ENCODE results near the gene BRSK1. TPM values are rescaled to one million over a fixed set of nuclear protein-coding genes. Genes with fewer than 3 reads are reported as not detected.

The BRSK1 gene
- total and polyA plus RNA-seq, 5 donors from 2014 or later, result 1.5 TPM; not detected in 4

GRCh38 chr19:55341595-55342531 lies 58.1 kb downstream of the BRSK1 start:
- DNase-seq, result no peak
- H3K27ac ChIP-seq (ENCODE audit: insufficient read depth, low read length, poor library complexity, severe bottlenecking), result no peak overlapping the region
- H3K4me1 ChIP-seq (ENCODE audit: control insufficient read depth, insufficient read depth, low read length, poor library complexity, severe bottlenecking), result peaks cover 27% of the 10 kb centered on the region
- Mint-ChIP-seq H3K27me3 (peaks cover 24% of the 10 kb centered on the region), H3K4me1 (peaks cover 5 to 28% (median 14%) of the 10 kb centered on the region in 4 donors), H3K36me3 (peaks cover 11% of the 10 kb centered on the region), H3K4me3 (peak overlapping the region; percentile 71 to 85 (median 78)), H3K9me3 (peaks cover 0 to 1% (median 0%) of the 10 kb centered on the region in 7 donors), H3K27ac (peak overlapping the region in 1 of 3 donors; percentile 59)
- H3K27me3 ChIP-seq (ENCODE audit: control insufficient read depth, insufficient read depth, low read length), result no peaks in the 10 kb centered on the region
- H3K4me3 ChIP-seq (ENCODE audit: low read depth, low read length), result no peak overlapping the region
- H3K36me3 ChIP-seq (ENCODE audit: control insufficient read depth, insufficient read depth, low read length), result no peaks in the 10 kb centered on the region
- no peaks in the 10 kb centered on the region for H3K9me3 ChIP-seq (ENCODE audit: control insufficient read depth in 2 of 2, low read length in 2 of 2)
- ATAC-seq (ENCODE audit: low read depth in 2 of 2), result no peak

- Mint-ChIP-seq H3K4me3 (no peak overlapping the region), H3K4me1 (peaks cover 0 to 19% (median 7%) of the 10 kb centered on the region in 4 donors), H3K27ac (no peak overlapping the region), H3K36me3 (peaks cover 11% of the 10 kb centered on the region), H3K27me3 (peaks cover 8% of the 10 kb centered on the region), H3K9me3 (peaks cover 0 to 2% (median 0%) of the 10 kb centered on the region in 7 donors)
- no peak overlapping the region for H3K4me3 ChIP-seq (ENCODE audit: low read depth, low read length)
- no peaks in the 10 kb centered on the region for H3K36me3 ChIP-seq (ENCODE audit: control insufficient read depth, insufficient read depth, low read length)
- DNase-seq (no peak), ATAC-seq (ENCODE audit: low read depth in 2 of 2) (no peak)
- H3K9me3 ChIP-seq (ENCODE audit: control insufficient read depth in 2 of 2, low read length in 2 of 2), result no peaks in the 10 kb centered on the region
- peaks cover 15% of the 10 kb centered on the region for H3K4me1 ChIP-seq (ENCODE audit: control insufficient read depth, insufficient read depth, low read length, poor library complexity, severe bottlenecking)
- no peak overlapping the region for H3K27ac ChIP-seq (ENCODE audit: insufficient read depth, low read length, poor library complexity, severe bottlenecking)
- no peaks in the 10 kb centered on the region for H3K27me3 ChIP-seq (ENCODE audit: control insufficient read depth, insufficient read depth, low read length)
Measured at GRCh38 chr19:55344444-55344843, 60.6 kb downstream of the BRSK1 start.

DNA sequence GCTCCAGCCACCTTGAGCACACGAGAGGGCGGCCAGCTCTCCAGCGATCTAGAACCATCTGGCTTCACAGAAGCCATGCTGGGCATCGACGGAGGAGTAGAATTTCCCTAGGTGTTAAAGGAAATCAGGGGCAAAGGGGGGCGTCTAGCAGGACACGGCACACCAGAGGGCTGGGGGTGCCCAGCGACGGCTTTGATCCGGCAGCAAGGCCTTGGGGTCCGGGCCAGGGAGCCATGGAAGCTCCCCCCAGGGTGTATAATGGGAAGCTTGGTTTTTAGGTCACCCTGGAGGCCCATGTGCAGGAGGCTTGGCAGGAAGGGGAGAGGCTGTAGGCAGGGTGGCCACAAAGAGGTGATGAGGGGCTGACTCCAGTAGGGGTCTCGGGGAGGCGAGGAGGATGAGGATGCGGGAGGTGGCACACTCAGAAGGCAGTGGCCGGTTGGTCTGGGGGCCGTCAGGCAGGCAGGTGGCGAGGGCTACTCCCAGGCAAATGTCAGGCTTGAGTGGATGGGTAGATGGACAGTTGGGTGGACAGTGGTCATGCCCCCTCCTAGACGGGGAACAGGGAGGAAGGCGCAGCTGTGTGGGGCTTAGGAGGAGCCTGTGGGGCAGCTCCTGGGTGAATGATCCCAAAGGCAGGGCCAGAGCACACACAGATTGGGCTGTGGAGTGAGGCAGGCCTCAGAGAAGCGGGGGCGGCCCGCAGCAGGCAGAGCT lies 61.5 kb downstream of the BRSK1 start:
- H3K4me3 Mint-ChIP-seq, result no peak overlapping the region
- Histone ChIP-seq H3K27me3 (ENCODE audit: control insufficient read depth, insufficient read depth, low read length) (no peaks in the 10 kb centered on the region), H3K9me3 (ENCODE audit: control insufficient read depth in 2 of 2, low read length in 2 of 2) (no peaks in the 10 kb centered on the region), H3K4me1 (ENCODE audit: control insufficient read depth, insufficient read depth, low read length, poor library complexity, severe bottlenecking) (peaks cover 12% of the 10 kb centered on the region), H3K4me3 (ENCODE audit: low read depth, low read length) (no peak overlapping the region), H3K36me3 (ENCODE audit: control insufficient read depth, insufficient read depth, low read length) (no peaks in the 10 kb centered on the region), H3K27ac (ENCODE audit: insufficient read depth, low read length, poor library complexity, severe bottlenecking) (no peak overlapping the region)
- H3K9me3 Mint-ChIP-seq, result peaks cover 0 to 2% (median 0%) of the 10 kb centered on the region in 7 donors
- peaks cover 4% of the 10 kb centered on the region for H3K27me3 Mint-ChIP-seq
- H3K27ac Mint-ChIP-seq, result no peak overlapping the region
- peaks cover 11% of the 10 kb centered on the region for H3K36me3 Mint-ChIP-seq
- H3K4me1 Mint-ChIP-seq, result peaks cover 0 to 14% (median 4%) of the 10 kb centered on the region in 4 donors
- no peak for DNase-seq
- ATAC-seq (ENCODE audit: low read depth in 2 of 2), result no peak

GRCh38 chr19:55345818-55346724 lies 62.3 kb downstream of the BRSK1 start:
- Histone ChIP-seq H3K4me3 (ENCODE audit: low read depth, low read length) (no peak overlapping the region), H3K36me3 (ENCODE audit: control insufficient read depth, insufficient read depth, low read length) (no peaks in the 10 kb centered on the region), H3K9me3 (ENCODE audit: control insufficient read depth in 2 of 2, low read length in 2 of 2) (no peaks in the 10 kb centered on the region), H3K27ac (ENCODE audit: insufficient read depth, low read length, poor library complexity, severe bottlenecking) (no peak overlapping the region), H3K4me1 (ENCODE audit: control insufficient read depth, insufficient read depth, low read length, poor library complexity, severe bottlenecking) (peaks cover 4% of the 10 kb centered on the region), H3K27me3 (ENCODE audit: control insufficient read depth, insufficient read depth, low read length) (no peaks in the 10 kb centered on the region)
- ATAC-seq (ENCODE audit: low read depth in 2 of 2), result no peak
- no peak overlapping the region for H3K4me3 Mint-ChIP-seq
- H3K9me3 Mint-ChIP-seq, result peaks cover 0 to 2% (median 0%) of the 10 kb centered on the region in 7 donors
- peaks cover 12% of the 10 kb centered on the region for H3K27me3 Mint-ChIP-seq
- no peak for DNase-seq
- peaks cover 0 to 8% (median 4%) of the 10 kb centered on the region in 4 donors for H3K4me1 Mint-ChIP-seq
- no peak overlapping the region for H3K27ac Mint-ChIP-seq
- H3K36me3 Mint-ChIP-seq, result peaks cover 11% of the 10 kb centered on the region

GRCh38 chr19:55346725-55347441 lies 63.1 kb downstream of the BRSK1 start:
- Mint-ChIP-seq H3K4me1 (peaks cover 0 to 7% (median 4%) of the 10 kb centered on the region in 4 donors), H3K4me3 (no peak overlapping the region), H3K9me3 (peaks cover 0 to 4% (median 0%) of the 10 kb centered on the region in 7 donors), H3K27me3 (peaks cover 21% of the 10 kb centered on the region), H3K27ac (no peak overlapping the region), H3K36me3 (peaks cover 11% of the 10 kb centered on the region)
- Histone ChIP-seq H3K27ac (ENCODE audit: insufficient read depth, low read length, poor library complexity, severe bottlenecking) (no peak overlapping the region), H3K9me3 (ENCODE audit: control insufficient read depth in 2 of 2, low read length in 2 of 2) (no peaks in the 10 kb centered on the region), H3K27me3 (ENCODE audit: control insufficient read depth, insufficient read depth, low read length) (peaks cover 2% of the 10 kb centered on the region), H3K4me3 (ENCODE audit: low read depth, low read length) (no peak overlapping the region), H3K36me3 (ENCODE audit: control insufficient read depth, insufficient read depth, low read length) (no peaks in the 10 kb centered on the region), H3K4me1 (ENCODE audit: control insufficient read depth, insufficient read depth, low read length, poor library complexity, severe bottlenecking) (no peaks in the 10 kb centered on the region)
- DNase-seq (no peak), ATAC-seq (ENCODE audit: low read depth in 2 of 2) (no peak)

DNA sequence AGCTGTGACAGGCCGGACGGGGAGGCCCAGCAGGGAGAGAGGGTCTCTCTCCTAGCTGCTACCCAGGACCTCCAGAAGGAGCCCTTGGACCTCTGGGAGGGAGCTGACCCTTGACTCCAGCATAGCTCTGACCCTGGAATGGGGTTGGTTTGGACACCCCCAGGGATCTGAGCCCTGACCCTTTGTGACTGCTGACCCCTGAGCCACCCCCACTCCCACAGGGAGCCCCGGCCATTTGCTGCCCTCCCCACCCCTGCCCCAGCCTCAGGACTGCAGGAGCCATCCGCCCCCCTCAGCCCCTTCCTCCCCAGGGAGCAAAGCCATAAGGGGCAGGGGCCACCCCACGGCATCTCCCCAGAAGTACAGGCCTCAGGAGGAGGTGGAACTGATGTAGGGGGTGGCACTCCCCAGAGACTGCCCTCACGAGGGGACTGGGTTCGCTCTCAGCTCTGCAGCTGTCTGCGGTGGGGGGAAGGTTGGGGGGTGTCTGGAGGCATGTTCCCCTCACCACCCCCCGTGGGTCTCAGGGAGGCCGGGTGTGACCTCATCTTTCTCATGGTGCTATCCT lies 63.7 kb downstream of the BRSK1 start:
- Mint-ChIP-seq H3K27me3 (peaks cover 27% of the 10 kb centered on the region), H3K9me3 (peaks cover 0 to 4% (median 0%) of the 10 kb centered on the region in 7 donors), H3K27ac (no peak overlapping the region), H3K36me3 (peaks cover 11% of the 10 kb centered on the region), H3K4me1 (peaks cover 0 to 13% (median 6%) of the 10 kb centered on the region in 4 donors), H3K4me3 (no peak overlapping the region)
- Histone ChIP-seq H3K27ac (ENCODE audit: insufficient read depth, low read length, poor library complexity, severe bottlenecking) (no peak overlapping the region), H3K27me3 (ENCODE audit: control insufficient read depth, insufficient read depth, low read length) (peaks cover 7% of the 10 kb centered on the region), H3K36me3 (ENCODE audit: control insufficient read depth, insufficient read depth, low read length) (no peaks in the 10 kb centered on the region), H3K4me3 (ENCODE audit: low read depth, low read length) (no peak overlapping the region), H3K4me1 (ENCODE audit: control insufficient read depth, insufficient read depth, low read length, poor library complexity, severe bottlenecking) (no peaks in the 10 kb centered on the region), H3K9me3 (ENCODE audit: control insufficient read depth in 2 of 2, low read length in 2 of 2) (no peaks in the 10 kb centered on the region)
- DNase-seq (no peak), ATAC-seq (ENCODE audit: low read depth in 2 of 2) (no peak)
